SK-N-SH treated with all-trans-retinoic acid at 6 μM for 48 hours (cell line): ENCODE results near the gene DIP2A.

Source experiments
- CREB5 ChIP-seq: fragments of 250-450 bp; sonication (Bioruptor Pico); IDR thresholded peaks from 2 replicates; pipeline ENCODE4 v1.5.1; 2020; ENCODE audit warnings: low read depth, mild to moderate bottlenecking, moderate library complexity
- CSRNP3 ChIP-seq: fragments of 250-450 bp; sonication (Bioruptor Pico); IDR thresholded peaks from 2 replicates; pipeline ENCODE4 v1.5.1; 2021; ENCODE audit warnings: mild to moderate bottlenecking, moderate library complexity
- GLIS3 ChIP-seq: fragments of 250-450 bp; sonication (Bioruptor Pico); IDR thresholded peaks from 2 replicates; pipeline ENCODE4 v1.5.0; 2020; ENCODE audit warnings: mild to moderate bottlenecking, moderate library complexity
- OSR1 ChIP-seq: fragments of 250-450 bp; sonication (Bioruptor Pico); IDR thresholded peaks from 2 replicates; pipeline ENCODE4 v1.8.0; 2022; ENCODE audit warnings: moderate library complexity, mild to moderate bottlenecking, inconsistent platforms
- PATZ1 ChIP-seq: fragments of 250-450 bp; sonication (Bioruptor Pico); IDR thresholded peaks from 2 replicates; pipeline ENCODE4 v1.8.0; 2020; ENCODE audit warnings: mild to moderate bottlenecking, moderate library complexity, borderline replicate concordance
- PPARA ChIP-seq: fragments of 250-450 bp; sonication (Bioruptor Pico); IDR thresholded peaks from 2 replicates; pipeline ENCODE4 v1.5.0; 2020; ENCODE audit warnings: mild to moderate bottlenecking, borderline replicate concordance
- TOX ChIP-seq: fragments of 250-450 bp; sonication (Bioruptor Pico); IDR thresholded peaks from 2 replicates; pipeline ENCODE4 v1.8.0; 2021; ENCODE audit warnings: mild to moderate bottlenecking, moderate library complexity, borderline replicate concordance
- ZNF70 ChIP-seq: fragments of 450-650 bp; formaldehyde crosslinking; IDR thresholded peaks from 2 replicates; pipeline ENCODE4 v1.5.0; 2020; ENCODE audit warnings: mild to moderate bottlenecking, moderate library complexity
- ZNF8 ChIP-seq: fragments of 450-650 bp; formaldehyde crosslinking; IDR thresholded peaks from 2 replicates; pipeline ENCODE4 v1.5.0; 2020; ENCODE audit warnings: mild to moderate bottlenecking, moderate library complexity

DNA sequence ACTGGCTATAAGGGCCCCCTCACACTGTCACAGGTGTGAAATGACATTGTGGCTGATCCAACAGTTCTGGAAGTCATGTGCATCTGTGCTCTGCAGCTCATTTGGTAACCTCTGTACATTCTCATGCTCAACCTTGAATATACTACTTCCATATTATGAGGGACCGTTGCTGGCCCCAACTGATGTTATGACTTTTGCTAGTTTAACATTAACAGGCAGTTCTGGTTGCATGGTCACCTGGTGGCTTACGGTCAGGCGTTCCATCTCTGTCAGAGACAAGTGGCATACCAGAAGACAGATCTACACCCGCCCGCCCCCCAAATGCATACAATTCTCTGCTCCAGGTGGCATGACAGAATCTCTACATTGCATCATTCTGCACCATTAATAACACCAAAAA, 6.0 kb upstream of the DIP2A start:
- TF ChIP-seq GLIS3 (no peak), PPARA (CRISPR knock-in tag) (no peak), ZNF70 (no peak), ZNF8 (CRISPR knock-in tag) (no peak), OSR1 (no peak), CSRNP3 (CRISPR knock-in tag) (no peak), CREB5 (CRISPR knock-in tag) (no peak), PATZ1 (no peak), TOX (no peak)
